OCI-LY7 (cell line): ENCODE data around the gene TNS3.

Source experiments
- EZH2phosphoT487 ChIP-seq: fragments of 200-600 bp; sonication (generic); IDR thresholded peaks from 2 replicates; pipeline ENCODE4 v1.6.1; 2018; ENCODE audit warnings: low read depth, borderline replicate concordance, mild to moderate bottlenecking, mixed run types, antibody characterized with exemption, low read length, moderate library complexity, mixed read lengths
- TF ChIP-seq, protein P1 (sequence below): fragments of 200-600 bp; sonication (generic); conservative IDR thresholded peaks from 2 replicates; pipeline ENCODE4 v1.5.1; 2014; ENCODE audit warnings: mild to moderate bottlenecking, antibody characterized with exemption, low read length, moderate library complexity, mixed read lengths

DNA sequence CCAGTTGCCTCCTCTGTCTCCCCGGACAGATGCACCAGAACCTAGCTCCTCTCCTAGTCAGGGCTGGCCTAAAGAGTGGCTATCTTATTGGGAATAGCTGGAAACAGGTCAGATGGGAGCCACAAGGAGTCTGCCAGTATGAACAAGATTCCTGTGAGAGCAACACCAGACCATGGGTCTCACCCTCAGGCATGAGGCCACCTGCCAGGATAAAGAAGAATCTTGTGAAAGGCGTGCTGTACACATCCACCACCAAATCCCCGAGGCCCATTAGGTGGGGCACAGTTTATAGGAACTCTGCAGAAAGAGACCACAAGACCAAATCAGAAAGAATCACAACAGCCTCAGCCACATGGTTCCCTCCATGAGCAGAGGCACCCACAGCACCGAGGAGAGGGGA, 325.9 kb downstream of the TNS3 start:
- TF ChIP-seq, protein P1, sequence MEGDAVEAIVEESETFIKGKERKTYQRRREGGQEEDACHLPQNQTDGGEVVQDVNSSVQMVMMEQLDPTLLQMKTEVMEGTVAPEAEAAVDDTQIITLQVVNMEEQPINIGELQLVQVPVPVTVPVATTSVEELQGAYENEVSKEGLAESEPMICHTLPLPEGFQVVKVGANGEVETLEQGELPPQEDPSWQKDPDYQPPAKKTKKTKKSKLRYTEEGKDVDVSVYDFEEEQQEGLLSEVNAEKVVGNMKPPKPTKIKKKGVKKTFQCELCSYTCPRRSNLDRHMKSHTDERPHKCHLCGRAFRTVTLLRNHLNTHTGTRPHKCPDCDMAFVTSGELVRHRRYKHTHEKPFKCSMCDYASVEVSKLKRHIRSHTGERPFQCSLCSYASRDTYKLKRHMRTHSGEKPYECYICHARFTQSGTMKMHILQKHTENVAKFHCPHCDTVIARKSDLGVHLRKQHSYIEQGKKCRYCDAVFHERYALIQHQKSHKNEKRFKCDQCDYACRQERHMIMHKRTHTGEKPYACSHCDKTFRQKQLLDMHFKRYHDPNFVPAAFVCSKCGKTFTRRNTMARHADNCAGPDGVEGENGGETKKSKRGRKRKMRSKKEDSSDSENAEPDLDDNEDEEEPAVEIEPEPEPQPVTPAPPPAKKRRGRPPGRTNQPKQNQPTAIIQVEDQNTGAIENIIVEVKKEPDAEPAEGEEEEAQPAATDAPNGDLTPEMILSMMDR, result no peak
- no peak for TF ChIP-seq EZH2phosphoT487
